Transverse colon (tissue), 4 donors: ENCODE measurements around the gene B4GALNT2. TPM values are rescaled to one million over a fixed set of nuclear protein-coding genes. Genes with fewer than 3 reads are reported as not detected.

ENCODE experiments used
- DNase-seq: peaks from one replicate; pipeline ENCODE4 v3.0.0-alpha.2; 2019
- H3K27ac ChIP-seq, 4 donors: fragments of 200-600 bp; sonication (generic); 2 replicates each; pipeline ENCODE4 v1.5.1; 2016 to 2018; ENCODE audit warnings: inconsistent platforms in 4 of 4
- H3K27me3 ChIP-seq: fragments of 200-600 bp; sonication (generic); 2 replicates; pipeline ENCODE4 v1.5.1; 2017; ENCODE audit warnings: inconsistent platforms
- H3K36me3 ChIP-seq, 4 donors: fragments of 200-600 bp; sonication (generic); 2 replicates each; pipeline ENCODE4 v1.5.1; 2017 to 2019; ENCODE audit warnings: inconsistent platforms in 4 of 4
- H3K4me1 ChIP-seq, 4 donors: fragments of 200-600 bp; sonication (generic); 2 replicates each; pipeline ENCODE4 v1.5.1; 2017 to 2020; ENCODE audit warnings: inconsistent platforms in 4 of 4
- H3K4me3 ChIP-seq, 4 donors: fragments of 200-600 bp; sonication (generic); 1 replicate in 1 of 4; 2 replicates in 3 of 4; pipeline versions ENCODE4 v1.5.1 to v1.6.1; 2017 to 2019; ENCODE audit warnings: inconsistent platforms in 4 of 4
- H3K9me3 ChIP-seq, 2 donors: fragments of 200-600 bp; sonication (generic); 2 replicates each; pipeline ENCODE4 v1.5.1; 2017 to 2019; ENCODE audit warnings: inconsistent platforms in 2 of 2
- EP300 ChIP-seq: sonication (generic); formaldehyde crosslinking; IDR thresholded peaks from one replicate; pipeline ENCODE4 v1.6.1; 2017; ENCODE audit warnings: antibody characterized with exemption, low read depth
- POLR2A ChIP-seq: fragments of 450-650 bp; IDR thresholded peaks from one replicate; pipeline ENCODE4 v1.6.1; 2016; ENCODE audit warnings: antibody characterized with exemption, mild to moderate bottlenecking, moderate library complexity
- POLR2AphosphoS5 ChIP-seq, 3 donors: sonication (generic); formaldehyde crosslinking; IDR thresholded peaks; one replicate each; pipeline ENCODE4 v1.6.1; 2016; ENCODE audit warnings: antibody characterized with exemption in 3 of 3
- WGBS, 2 donors: methylation state at CpG; one replicate each; pipeline ENCODE4 v1.1.5; 2018; ENCODE audit warnings: low coverage in 1 of 2; 5-methylcytosine and 5-hydroxymethylcytosine counted together
- in situ Hi-C, 4 donors: fragments of 200-750 bp; cut with MboI; loops; one replicate each; pipeline versions ENCODE4 v1.15.0 to v1.15.1; 2017; ENCODE audit warnings: low sequenced_read_pairs in 3 of 4, low pct_ligation_motif_present in 1 of 4, low pct_unique_long_range_greater_than_20kb in 1 of 4
- intact Hi-C: fragments of 100-400 bp; cut with DNase I; formaldehyde crosslinking; loops from one replicate; pipeline ENCODE4 v1.15.1; 2023; ENCODE audit warnings: low total_unique reads
- total RNA-seq, 4 donors: library from RNA; depleted of rRNA; stranded (reverse); fragments of >200 nt; gene quantifications; one replicate each; pipeline ENCODE4 v1.1.0, GENCODE V29; 2016
- TF ChIP-seq, protein P1 (sequence below), 5 experiments: fragments of 200-600 bp in 3 of 5; fragments of 450-650 bp in 2 of 5; sonication (generic) in 3 of 5; IDR thresholded peaks; 1 replicate in 2 of 5; 2 replicates in 3 of 5; pipeline ENCODE4 v1.5.1; 2016 to 2017; ENCODE audit warnings: antibody characterized with exemption in 5 of 5, inconsistent platforms in 3 of 5, mild to moderate bottlenecking in 2 of 5, moderate library complexity in 1 of 5

B4GALNT2 gene
- total RNA-seq, 4 donors from 2014 or later: 19.8 to 75.9 (median 47.3) TPM

DNA sequence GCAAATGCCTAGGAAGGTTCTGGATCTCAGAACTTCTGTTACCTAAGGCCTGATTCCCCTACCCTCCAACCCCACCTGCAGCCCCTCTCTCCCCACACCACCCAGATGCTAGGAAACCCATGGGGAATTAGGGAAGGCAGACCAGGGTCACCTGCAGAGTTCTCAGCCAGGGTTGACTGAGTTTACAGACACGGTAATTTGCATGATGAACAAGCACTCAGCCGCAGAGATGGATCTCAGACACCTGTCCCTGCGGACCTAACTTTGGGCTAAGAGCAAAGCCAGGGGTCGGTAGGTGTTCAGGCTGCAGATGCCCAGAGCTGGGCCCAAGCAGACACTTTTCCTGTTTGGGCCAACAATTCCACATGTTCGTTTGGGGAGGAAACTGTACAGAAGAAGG, 80.8 kb downstream of the B4GALNT2 start:
- Histone ChIP-seq H3K4me3 (peak overlapping the region in 1 of 4 donors; percentile 23), H3K27me3 (peaks cover 9% of the 10 kb centered on the region), H3K36me3 (no peaks in the 10 kb centered on the region), H3K27ac (peak overlapping the region; percentile 41 to 59 (median 54)), H3K4me1 (peaks cover 0 to 37% (median 11%) of the 10 kb centered on the region in 4 donors), H3K9me3 (no peaks in the 10 kb centered on the region)
- in situ Hi-C loops (no loop called here), intact Hi-C loops (loop anchor here (10.0 kb wide), 1 partner anchor 49 kb away; no protein-coding TSS in a partner anchor)
- TF ChIP-seq POLR2AphosphoS5 (IDR thresholded peaks at IDR 0.05) (no peak), POLR2A (no peak), EP300 (no peak)
- TF ChIP-seq, protein P1, sequence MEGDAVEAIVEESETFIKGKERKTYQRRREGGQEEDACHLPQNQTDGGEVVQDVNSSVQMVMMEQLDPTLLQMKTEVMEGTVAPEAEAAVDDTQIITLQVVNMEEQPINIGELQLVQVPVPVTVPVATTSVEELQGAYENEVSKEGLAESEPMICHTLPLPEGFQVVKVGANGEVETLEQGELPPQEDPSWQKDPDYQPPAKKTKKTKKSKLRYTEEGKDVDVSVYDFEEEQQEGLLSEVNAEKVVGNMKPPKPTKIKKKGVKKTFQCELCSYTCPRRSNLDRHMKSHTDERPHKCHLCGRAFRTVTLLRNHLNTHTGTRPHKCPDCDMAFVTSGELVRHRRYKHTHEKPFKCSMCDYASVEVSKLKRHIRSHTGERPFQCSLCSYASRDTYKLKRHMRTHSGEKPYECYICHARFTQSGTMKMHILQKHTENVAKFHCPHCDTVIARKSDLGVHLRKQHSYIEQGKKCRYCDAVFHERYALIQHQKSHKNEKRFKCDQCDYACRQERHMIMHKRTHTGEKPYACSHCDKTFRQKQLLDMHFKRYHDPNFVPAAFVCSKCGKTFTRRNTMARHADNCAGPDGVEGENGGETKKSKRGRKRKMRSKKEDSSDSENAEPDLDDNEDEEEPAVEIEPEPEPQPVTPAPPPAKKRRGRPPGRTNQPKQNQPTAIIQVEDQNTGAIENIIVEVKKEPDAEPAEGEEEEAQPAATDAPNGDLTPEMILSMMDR (IDR thresholded peaks at IDR 0.05): no peak
- 61% methylated on average over 5 of the region's 5 CpGs; no CpG with 5 or more reads in 1 of the 2 donors for WGBS, 2 donors
- DNase-seq: no peak

GRCh38 chr17:49213847-49214246, 81.3 kb downstream of the B4GALNT2 start:
- no peaks in the 10 kb centered on the region for H3K36me3 ChIP-seq
- intact Hi-C loops (loop anchor here (10.0 kb wide), 1 partner anchor 49 kb away; no protein-coding TSS in a partner anchor), in situ Hi-C loops (no loop called here)
- H3K4me3 ChIP-seq: peak overlapping the region in 1 of 4 donors; percentile 23
- peak overlapping the region; percentile 51 to 59 (median 56) for H3K27ac ChIP-seq
- DNase-seq: no peak
- TF ChIP-seq EP300 (no peak), POLR2AphosphoS5 (IDR thresholded peaks at IDR 0.05) (no peak), POLR2A (no peak)
- TF ChIP-seq, protein P1 (IDR thresholded peaks at IDR 0.05): no peak
- no peaks in the 10 kb centered on the region for H3K9me3 ChIP-seq
- H3K27me3 ChIP-seq: peaks cover 9% of the 10 kb centered on the region
- WGBS, 2 donors: 72% methylated on average over 2 of the region's 2 CpGs; no CpG with 5 or more reads in 1 of the 2 donors
- peaks cover 0 to 37% (median 11%) of the 10 kb centered on the region in 4 donors for H3K4me1 ChIP-seq

DNA sequence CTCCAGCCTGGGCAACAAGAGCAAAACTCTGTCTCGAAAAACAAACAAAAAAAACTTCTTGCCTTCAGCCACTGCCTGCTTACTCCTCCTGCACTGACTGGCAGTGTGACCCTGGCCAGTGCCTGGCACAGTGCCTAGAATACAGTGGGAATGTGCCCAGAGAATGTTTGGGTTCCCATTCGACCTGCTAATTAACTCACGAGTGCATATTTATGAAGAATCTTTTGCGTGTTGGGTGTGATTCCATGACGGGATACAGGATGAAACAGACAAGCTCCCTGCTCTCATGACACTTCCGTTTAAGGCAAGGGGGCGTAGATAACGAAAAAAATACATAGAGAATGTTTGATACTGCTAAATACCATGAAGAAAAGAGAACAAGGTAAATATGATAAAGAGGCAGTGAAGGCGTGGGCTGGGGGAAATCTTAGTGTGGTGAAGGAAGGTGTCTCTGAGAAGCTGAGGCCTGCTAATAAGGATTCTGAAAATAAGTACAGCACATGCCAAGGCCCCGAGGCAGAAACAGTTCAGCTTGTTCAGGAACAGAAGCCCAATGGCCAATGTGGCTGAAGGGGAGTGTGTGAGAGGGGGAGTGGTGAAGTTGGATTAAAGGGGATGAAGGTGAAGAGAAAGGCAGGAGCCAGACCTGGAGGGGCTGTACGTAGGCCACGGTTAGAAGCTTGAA, 82.2 kb downstream of the B4GALNT2 start:
- Histone ChIP-seq H3K36me3 (no peaks in the 10 kb centered on the region), H3K27me3 (peaks cover 7% of the 10 kb centered on the region), H3K4me1 (peaks cover 0 to 40% (median 9%) of the 10 kb centered on the region in 4 donors), H3K4me3 (no peak overlapping the region), H3K9me3 (no peaks in the 10 kb centered on the region), H3K27ac (peak overlapping the region; percentile 51 to 59 (median 56))
- in situ Hi-C loops: no loop called here
- 50 to 57% methylated on average over 12 of the region's 12 CpGs for WGBS, 2 donors
- intact Hi-C loops: loop anchor here (10.0 kb wide), 1 partner anchor 50 kb away; no protein-coding TSS in a partner anchor
- DNase-seq: no peak
- TF ChIP-seq EP300 (no peak), POLR2A (no peak), POLR2AphosphoS5 (IDR thresholded peaks at IDR 0.05) (no peak)
- TF ChIP-seq, protein P1 (IDR thresholded peaks at IDR 0.05): no peak

DNA sequence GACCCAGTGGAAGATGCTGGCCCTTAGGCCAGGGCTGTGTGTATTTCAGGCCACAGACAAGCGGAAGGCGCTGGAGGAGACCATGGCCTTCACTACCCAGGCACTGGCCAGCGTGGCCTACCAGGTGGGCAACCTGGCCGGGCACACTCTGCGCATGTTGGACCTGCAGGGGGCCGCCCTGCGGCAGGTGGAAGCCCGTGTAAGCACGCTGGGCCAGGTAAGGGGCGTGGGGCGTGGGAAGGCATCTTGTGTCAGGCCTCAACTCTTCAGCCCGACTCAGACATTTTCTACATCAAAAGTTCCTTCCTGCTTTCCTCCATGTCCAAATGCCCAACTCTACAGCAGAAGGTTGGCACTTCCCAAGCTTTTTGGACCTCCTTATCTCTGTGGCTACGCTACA, 83.9 kb downstream of the B4GALNT2 start:
- Histone ChIP-seq H3K4me1 (peaks cover 0 to 40% (median 8%) of the 10 kb centered on the region in 4 donors), H3K36me3 (no peaks in the 10 kb centered on the region), H3K4me3 (no peak overlapping the region), H3K27ac (peak overlapping the region; percentile 56 to 66 (median 58)), H3K9me3 (no peaks in the 10 kb centered on the region), H3K27me3 (no peaks in the 10 kb centered on the region)
- TF ChIP-seq POLR2AphosphoS5 (IDR thresholded peaks at IDR 0.05) (no peak), EP300 (no peak), POLR2A (no peak)
- TF ChIP-seq, protein P1 (IDR thresholded peaks at IDR 0.05): no peak
- 80 to 100% methylated on average over 1 to 13 of the region's 13 CpGs for WGBS, 2 donors
- in situ Hi-C loops: no loop called here
- intact Hi-C loops: loop anchor here (10.0 kb wide), 1 partner anchor 52 kb away; no protein-coding TSS in a partner anchor
- DNase-seq: no peak
